UCSD-AML1 (cell line): Measurements from ENCODE around the gene OSCP1.
A peak's percentile ranks its signal among the peaks of the same experiment; 100 is the strongest.

Experiments
- DNase-seq: peaks from one replicate; lab custom pipeline; 2025; ENCODE audit not compliant: unreplicated experiment; lab: John Stamatoyannopoulos, UW

OSCP1 gene

DNA sequence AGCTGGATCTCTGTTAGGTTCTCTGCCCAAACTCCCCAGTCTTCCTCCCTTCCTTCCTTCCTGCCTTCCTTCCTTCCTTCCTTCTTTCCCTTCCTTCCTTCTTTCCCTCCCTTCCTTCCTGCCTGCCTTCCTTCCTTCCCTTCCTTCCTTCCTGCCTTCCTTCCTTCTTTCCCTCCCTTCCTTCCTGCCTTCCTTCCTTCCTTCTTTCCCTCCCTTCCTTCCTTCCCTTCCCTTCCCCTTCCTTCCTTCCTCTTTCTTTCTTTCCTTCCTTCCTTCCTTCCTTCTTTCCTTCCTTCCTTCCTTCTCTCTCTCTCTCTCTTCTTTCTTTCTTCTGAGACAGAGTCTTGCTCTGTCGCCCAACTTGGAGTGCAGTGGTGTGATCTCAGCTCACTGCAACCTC, 43.8 kb downstream of the OSCP1 start:
- DNase-seq = no peak

- no peak for DNase-seq
Observed at GRCh38 chr1:36402504-36402890, 47.8 kb downstream of the OSCP1 start.

DNA sequence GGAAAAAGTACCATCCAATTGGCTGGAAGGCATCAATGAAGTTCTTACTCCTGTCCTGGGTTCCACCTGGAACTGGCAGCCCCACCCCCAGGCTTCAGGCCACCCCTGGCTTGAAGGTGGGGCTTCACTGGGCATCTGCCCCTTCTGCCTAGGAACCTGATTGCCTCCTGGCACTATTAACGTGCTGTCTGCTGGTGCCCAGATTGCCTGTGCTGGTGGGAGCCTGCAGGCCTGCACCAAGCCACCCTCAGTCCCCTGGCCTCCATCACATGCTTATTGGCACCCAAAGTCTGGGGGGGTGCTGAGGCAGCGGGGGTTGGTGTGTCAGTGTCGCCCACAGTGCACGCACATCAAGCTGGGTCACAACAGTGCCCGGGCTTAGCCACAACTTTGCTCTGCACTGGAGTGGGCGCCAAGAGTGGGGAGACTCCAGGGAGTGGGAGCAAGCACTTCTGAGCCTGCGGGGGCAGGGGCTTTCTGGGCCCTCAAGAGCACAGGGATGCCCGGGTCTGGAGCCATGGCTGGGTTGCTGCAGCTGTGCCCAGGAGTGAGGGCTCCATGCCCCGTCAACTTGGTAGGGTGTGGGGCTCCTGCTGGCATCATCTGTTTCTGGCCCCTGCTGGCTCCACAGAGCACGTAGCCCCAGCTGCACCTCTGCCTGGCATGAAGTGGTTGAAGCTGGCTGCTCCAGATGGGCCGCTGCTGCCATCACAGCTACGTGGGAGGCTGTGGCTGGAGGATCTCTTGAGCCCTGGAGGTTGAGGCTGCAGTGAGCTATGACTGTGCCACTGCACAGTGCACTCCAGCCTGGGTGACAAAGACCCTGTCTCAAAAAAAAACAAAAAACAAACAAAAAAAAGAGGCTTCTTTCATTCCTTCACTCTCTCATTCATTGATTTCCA, 48.4 kb downstream of the OSCP1 start:
- DNase-seq = no peak

DNA sequence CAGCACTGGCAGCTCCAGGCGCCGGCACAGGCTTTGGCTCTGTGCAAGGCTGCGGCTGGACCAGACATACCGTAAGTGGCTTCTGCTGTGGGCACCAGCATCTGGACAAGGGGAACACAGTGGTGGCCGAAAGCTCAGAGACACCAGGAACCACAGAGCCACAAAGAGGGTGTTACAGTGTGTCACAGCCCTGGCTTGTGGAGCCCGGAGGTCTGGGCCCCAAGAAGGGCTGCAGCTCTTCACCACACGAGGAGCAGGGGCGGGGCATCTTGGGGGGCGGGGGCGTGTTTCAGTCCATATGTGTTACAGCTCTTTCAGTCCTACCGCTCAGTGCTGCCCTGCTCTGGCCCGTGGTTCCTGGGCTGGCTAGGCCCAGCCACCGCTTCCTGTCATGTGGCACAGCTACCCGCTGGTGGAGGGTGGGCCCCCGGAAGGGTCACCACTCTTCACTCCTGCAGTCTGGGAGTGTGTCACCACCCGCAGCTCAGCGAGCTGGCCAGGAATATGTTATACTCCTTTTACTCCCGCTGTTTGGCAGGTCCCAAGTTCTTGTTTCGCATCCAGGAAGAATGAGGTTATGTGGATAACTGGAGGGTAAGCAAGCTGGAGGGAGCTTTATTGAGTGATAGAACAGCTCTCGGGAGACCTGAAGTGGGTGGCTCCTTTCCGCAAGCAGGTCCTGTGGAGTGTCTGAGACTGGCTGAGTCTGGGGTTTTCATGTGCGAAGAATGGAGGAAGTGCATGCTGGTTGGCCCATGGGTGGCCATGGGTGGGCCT, 49.2 kb downstream of the OSCP1 start:
- peak; percentile 95 for DNase-seq

- no peak for DNase-seq
Observed at GRCh38 chr1:36400514-36400824, 49.8 kb downstream of the OSCP1 start.

GRCh38 chr1:36398370-36398977, 51.8 kb downstream of the OSCP1 start:
- DNase-seq = no peak

DNA sequence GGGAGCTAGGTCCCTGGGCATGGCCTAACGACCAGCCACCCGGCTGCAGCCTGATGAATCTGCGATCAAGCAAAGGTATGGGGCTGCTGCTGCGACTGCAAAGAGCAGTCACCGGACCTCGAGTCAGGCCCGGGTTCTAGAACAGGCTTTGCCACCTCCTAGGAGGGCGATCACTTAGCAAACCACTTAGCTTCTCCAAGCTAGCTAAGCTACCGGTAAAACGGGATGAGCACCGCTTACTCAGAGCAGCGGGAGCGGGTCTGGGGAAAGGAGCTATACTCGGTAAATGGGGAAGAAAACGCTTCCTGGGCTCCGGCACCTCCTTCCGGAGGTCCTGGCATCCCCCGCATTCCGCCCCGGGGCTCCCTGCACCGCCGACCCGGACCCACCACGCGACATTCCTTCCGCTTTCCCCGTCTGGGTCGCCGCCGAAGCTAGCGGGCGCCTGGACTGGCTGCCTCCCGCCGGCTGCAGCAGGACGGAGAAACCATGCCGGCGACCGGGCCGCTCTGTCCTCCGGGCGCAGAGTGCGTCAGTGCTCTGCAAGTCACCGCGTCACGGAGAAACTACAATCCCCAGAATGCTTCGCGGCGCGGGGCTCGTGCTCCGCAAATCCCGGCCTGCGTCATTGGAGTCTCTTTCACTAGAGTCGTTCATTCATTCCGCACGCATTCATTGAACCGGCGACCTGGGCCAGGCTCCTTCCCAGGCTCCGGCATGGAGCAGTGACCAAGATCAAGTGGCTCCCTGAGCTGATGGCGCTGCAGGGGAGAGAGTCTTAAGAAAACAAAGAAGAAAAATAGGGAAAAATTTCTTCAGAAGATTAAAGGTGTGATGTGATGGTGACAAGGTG, 52.6 kb downstream of the OSCP1 start, which contains the start of gene LSM10:
Gene LSM10, minus strand, starts transcription at position 531 of the 853 bp plus-strand sequence. CDS start 3,779 bp downstream, outside the sequence.
- peak; percentile 89 for DNase-seq

DNA sequence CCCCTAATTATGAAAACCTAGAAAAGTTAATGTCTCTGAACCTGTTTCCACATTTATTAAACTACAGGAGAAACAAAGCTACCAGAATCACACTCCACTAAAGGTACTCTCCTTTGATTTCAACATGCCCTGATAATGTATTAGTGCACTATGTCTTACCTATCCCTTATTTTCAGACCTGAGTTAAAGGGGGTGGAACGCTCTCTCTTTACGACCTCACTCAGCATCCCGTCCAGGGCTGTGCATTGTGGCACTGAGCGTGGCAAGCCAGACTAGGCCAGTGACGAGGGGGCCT, 53.2 kb downstream of the OSCP1 start:
- DNase-seq = no peak

DNA sequence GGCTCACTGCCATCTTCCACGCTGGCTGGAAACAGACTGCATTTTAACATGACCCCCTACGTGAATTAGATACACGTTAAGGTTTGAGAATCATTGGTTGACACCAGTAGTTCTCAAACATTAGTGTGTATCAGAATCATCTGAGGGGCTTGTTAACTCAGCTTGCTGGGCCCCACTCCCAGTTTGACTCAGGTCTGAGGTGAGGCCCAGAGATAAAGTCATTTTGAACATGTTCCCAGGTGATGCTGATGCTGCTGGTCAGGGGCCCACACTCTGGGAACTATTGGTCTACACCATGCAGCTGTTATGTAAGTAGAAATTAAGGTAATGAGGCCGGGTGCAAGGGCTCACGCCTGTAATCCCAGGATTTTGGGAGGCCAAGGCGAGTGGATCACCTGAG, 53.9 kb downstream of the OSCP1 start:
- no peak for DNase-seq

DNA sequence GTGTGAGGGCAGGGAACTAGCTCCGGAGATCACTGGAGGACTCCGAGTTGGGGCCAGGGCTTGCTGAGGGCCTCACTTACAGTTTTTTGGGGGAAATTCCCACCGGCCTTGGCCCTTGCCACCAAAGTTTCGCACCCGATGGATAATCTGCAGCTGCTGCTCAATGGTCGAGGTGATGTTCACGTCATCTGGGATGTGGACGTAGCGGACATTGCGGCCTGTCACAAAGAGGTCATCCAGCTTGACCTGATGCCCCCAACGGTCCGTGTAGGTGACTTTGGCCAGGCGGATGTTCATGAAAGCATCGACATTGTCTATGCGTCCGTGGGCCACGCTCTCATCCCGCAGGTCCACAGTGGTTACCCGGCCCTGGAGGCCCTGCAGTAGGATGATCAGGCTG, 56.6 kb downstream of the OSCP1 start:
- DNase-seq = no peak

GRCh38 chr1:36392836-36393235, 57.4 kb downstream of the OSCP1 start:
- DNase-seq = no peak

- DNase-seq = no peak
Observed at GRCh38 chr1:36391271-36391670, 59.0 kb downstream of the OSCP1 start.

DNA sequence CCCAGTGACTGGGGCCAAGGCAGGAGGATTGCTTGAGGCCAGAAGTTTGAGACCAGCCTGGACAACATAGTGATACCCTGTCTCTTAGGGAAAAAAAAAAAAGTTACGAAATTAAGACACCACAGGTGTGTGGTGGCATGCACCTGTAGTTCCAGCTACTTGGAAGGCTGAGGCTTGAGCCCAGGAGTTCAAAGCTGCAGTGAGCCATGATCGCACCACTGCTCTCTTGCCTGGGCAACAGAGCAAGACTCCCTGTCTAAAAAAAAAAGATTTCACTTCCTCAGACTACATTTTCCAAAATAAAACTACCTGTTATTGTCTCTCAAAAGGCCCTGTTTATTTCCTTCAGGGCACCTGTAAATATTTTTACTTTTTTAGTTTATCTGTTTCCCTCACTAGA, 59.8 kb downstream of the OSCP1 start:
- no peak for DNase-seq

DNA sequence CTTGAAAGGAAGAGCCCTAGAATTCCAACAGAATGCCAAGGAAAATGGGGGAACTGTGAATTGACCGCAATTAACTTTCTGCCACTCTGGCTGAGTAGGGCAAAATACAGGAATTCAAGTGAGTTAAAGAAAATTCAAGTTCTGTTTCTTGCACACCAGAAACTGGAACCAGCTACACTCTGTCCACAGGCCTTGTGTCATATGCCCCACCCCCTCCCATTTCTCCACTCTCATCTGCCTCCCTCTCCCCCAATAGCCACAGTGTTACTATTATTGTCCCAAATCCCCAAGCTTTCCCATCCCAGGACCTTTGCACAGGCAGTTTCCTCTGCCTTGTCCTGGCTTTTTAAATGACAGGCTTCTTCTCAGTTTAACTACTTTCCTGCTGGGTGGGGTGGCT, 60.3 kb downstream of the OSCP1 start:
- no peak for DNase-seq

- DNase-seq = no peak
Observed at GRCh38 chr1:36389261-36389660, 61.0 kb downstream of the OSCP1 start.

GRCh38 chr1:36387141-36387949, 62.9 kb downstream of the OSCP1 start:
- no peak for DNase-seq

DNA sequence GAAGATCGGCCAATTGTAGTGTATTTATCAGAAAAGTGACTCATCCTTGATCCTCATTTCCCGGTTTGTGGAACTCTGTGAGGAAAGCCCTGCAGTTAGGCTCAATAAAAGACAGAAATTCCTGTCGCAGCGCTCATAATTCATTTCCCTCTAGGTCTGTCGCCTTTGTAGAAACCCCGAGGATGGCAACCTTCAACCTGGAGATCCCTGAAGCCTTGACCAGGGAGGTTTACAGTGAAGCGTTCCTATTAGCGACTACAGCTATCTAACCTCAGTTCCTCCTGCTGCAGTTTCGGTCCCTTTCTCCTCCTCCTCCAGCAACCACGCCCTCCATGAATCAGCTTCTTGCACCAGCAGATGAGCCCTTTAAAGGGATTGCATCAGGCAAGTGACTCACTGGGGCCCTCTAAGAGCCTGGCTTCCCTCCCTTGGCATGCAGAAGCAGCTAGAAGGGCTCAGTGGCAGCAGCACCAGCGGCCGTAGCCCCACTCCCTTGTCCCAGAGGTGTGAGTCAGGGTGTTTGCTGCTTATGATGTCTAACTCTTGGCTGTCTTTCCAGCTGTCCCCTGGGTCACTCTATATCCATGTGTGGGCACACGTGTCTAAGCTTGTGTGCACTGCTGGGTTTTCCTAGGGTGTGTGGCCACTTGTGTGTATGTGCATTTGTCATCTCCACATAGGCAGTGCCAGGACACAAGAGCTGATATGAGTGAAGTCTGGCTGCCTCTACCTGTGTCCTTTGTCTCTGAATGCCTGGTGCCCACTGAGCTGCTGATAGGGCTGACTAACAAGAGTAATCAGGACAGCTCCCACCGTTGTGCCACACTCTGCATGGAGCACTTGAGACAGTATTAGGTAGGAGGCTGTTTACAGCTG, 63.7 kb downstream of the OSCP1 start:
- DNase-seq = peak; percentile 88

- peak; percentile 97 for DNase-seq
Observed at GRCh38 chr1:36385410-36386264, 64.6 kb downstream of the OSCP1 start, which contains the start of gene STK40. STK40 (minus strand) TSS chr1:36385924; CDS start chr1:36361332, 24,592 bp downstream.
